GM21619 (cell line): Measurements from ENCODE around the gene UPP2.

Experiments
- ATAC-seq: cut with Tn5 transposase; IDR thresholded peaks from one replicate; pipeline ENCODE4 v1.9.1; 2021; ENCODE audit not compliant: unreplicated experiment

UPP2 gene

DNA sequence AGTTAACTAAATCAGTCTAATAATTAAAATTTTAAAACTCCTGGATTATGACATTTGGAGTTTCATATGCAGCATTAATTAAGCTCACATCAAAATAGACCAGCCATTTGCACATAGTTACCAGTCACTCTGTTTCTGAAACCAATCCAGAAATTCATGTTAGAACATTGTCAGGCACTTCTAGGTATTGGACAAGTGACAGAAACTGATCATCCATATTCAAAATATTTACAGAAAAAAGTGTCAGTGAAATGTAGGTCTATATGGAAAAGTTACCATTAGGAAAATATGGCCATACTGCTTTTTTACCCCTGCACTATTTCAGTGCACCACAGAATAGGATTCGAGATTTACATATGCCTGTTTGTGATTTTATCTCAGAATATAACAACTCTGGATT lies 33.4 kb downstream of the UPP2 start:
- ATAC-seq = no peak

DNA sequence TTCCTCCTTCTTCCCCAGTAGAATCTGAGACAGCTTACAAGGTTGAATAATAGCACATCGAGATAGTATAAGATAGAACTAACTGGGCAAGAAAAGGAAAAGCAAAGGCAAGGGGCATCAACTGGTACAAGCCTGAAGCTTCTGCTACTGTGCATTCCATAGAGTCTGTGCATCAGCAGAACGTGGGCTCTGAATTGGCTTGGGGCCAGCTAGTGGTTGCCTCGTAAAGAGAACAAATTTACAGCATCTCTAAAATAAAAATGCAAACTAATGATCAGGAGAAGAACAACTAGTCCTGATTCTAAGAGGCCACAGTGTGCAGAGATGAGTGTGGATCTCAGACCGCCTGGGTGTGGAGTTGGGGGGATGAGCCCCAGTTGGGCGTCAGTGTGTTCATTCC lies 36.6 kb downstream of the UPP2 start:
- no peak for ATAC-seq

DNA sequence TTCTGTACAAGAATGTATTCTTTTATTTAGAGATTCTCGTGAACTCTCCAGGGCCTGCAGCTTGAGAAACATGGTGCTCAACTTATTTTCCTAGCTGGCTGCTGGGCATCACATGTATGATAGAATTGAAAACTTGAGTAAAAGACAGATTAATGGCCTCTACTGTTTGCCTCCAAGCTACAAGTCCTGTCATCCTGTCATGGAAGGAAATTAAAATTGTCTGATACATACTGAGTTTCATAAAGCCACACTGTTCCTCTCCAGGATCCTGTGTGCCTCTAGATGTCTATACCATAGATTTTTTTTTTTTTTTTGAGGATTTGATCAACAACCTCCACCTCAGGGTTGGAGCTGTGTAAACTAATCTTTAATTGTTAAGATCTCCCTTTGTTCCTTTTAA lies 38.5 kb downstream of the UPP2 start:
- ATAC-seq = no peak

DNA sequence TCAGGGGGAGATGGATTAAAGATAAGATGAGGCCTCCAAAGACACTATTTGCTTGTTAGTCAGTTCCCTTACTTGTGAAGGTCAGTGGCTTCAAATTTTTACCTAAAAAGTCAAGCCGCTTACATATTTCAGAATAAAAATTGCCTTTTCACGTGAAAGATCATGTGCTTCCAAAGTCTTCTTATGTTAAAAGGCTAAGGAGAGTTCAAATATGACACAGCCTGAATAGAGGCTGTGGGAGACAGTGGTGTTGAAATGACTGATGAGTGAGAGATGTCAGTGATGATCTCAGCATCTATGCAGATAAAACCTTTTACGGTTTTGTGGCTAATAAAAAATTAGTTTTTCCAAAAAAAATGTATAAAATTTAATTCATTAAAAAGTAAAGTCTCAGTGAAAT lies 40.5 kb downstream of the UPP2 start:
- no peak for ATAC-seq

DNA sequence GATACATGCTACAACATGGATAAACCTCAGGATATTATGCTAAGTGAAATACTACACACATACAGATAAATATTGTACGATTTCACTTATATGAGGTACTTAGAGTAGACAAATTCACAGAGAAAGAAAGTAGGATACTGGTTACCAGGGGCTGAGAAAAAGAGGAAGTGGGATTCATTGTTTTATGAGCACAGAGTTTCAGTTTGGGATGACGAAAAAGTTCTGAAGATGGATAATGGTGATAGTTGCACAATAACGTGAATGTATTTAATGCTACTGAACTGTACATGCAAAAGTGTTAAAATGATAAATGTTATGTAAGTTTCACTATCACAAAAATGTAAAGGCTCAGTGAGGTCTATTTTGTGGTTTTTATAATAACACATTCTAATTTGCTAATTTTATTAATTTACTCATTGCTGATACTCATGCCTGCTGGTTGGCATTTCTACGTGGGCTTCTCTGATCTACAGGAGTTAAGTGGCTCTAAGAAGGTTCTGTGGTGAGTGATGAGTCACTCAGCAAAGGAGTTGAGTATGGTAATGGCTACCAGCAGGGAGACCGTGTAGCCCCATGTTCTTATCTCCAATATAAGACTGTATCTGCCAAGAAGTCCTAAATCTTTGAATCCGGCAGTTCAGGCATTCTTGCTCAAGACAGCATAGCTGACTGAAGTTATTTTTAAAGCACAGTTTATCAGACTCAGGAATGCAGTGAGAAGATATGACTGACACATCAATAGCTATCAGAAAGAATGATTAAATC lies 41.1 kb downstream of the UPP2 start:
- ATAC-seq = no peak

DNA sequence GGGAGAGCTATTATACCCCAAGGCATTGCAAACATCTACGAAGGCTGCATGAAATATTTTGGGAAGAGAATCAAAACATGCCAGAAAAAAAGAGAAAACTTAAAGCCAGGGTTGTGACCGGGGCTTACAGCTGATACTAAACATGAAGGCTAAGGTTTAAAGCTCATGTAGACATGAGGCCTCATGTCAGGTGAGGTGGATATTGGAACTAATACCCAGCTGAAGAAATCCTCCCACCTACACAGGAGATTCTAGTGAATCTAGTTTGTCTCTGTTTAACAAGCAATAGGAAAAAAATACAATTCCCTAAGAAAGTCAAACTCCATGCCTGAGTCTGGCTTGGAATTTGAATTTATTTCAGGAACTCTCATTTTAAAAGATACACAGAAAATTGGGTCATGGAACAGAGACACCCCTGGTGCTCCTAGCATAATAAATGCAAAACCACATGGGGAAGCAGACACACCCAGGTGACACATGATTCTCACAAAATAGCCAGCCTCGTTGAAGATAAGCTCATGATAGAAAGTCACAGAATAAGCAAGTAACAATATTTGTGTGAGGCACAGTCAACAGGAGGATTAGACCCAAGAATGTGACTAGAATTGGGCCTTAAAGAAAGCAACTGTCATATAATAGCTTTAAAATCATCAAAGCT lies 42.2 kb downstream of the UPP2 start:
- no peak for ATAC-seq

DNA sequence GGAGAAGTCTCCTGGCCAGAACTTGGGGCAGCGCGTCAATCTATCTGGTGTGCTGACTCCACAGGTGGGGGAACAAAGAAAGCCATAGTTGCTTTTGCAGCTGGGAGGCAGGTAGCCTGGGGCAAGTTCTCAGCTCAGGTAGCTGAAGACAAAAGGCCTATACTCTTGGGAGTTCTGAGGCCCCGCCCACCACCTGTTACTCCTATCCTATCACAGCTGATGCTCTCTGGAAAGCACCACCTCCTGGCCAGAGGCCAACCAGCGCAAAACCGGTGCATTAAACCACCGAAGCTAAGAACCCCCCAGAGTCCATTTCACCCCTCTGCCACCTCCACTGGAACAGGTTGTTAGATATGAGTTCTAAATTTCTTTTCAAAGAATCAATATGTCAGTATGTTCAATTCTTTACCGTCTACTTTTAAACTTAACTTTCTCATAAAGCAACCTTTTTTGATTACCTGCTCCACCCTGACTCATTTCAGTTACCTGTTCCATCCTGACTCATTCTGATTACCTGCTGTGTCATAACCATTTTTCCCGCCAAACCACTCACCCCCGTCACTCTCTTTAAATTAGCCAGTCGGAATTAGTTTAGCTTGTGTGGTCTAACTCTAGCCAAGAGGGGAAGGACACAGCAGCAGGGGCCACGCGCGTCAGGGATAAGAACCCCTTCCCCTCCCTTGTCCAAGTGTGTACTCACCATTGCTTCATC lies 43.4 kb downstream of the UPP2 start:
- no peak for ATAC-seq

DNA sequence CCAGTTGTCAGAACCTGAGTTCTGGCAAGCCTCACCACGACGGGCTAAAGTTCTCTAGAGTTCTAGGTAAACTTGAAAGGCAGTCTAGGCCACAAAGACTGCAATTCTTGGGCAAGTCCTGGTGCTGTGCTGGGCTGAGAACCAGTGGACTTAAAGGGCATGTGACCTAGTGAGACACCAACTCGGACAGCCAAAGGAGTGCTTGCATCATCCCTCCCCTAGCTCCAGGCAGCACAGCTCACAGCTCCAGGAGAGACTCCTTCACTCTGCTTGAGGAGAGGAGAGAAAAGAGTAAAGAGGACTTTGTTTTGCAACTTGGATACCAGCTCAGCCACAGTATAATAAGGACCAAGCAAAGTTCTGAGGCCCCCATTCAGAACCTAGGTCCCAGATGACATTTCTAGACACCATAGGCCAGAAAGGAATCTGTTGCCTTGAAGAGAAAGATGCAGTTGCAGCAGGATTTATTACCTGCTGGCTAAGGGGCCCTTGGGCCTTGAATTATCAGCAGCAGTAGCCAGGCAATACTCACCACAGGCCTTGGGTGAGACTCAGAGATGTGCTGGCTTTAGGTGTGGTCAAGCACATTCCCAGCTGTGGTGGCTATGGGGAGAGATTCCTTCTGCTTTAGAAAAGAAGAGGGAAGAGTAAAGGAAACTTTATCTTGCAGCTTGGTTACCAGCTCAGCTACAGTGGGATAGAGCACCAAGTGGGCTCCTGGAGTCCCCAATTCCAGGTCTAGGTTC lies 51.8 kb downstream of the UPP2 start:
- ATAC-seq = no peak

DNA sequence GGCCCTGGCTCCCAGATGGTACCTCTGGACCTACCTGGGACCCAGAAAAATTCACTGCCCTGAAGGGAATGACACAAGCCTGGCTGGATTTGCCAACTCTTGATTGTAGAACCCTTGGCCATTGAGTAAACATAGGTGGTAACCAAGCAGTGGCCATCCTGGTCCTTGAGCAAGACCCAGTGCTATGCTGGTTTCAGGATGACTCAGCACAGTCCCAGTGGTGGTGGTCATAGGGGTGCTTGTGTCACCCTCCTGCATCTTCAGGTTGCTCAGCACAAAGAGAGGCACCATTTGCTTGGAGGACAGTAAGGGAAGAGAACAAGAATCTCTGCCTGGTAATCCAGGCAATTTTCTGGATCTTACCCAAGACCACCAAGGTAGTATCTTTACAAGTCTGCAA lies 52.9 kb downstream of the UPP2 start:
- ATAC-seq = no peak

DNA sequence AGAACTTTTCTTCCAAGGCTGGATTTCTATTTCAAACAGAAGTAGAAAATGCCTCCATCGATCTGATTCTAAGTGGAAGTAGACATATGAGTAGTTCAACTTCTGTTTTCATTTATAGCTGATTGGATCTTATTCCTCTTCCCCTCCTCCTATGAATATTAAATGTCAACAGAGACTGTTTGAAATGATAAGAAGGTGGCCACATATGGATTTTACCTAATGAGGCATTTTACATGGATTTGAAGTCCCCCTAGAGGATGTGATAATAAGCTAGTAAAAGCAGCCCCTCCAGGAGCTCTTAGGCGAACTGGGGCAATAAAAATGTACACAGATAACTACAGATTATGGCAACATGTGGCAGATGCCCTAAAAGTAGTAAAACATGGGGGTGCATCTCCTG lies 71.0 kb downstream of the UPP2 start:
- ATAC-seq = no peak

DNA sequence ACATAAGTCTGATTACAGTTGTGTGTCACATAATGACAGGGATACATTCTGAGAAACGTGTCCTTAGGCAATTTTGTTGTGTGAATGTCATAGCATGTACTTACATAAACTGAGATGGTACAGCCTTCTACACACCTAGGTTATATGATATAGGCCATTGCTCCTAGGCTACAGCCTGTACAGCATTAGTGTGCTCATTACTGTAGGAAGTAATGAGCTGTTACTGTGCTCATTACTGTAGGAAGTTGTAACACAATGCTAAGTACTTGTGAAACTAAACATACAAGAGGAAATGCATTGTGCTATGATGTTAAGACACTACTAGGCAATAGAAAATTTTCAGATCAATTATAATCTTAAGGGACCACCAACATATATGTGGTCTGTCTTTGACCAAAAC lies 72.8 kb downstream of the UPP2 start:
- ATAC-seq = no peak

DNA sequence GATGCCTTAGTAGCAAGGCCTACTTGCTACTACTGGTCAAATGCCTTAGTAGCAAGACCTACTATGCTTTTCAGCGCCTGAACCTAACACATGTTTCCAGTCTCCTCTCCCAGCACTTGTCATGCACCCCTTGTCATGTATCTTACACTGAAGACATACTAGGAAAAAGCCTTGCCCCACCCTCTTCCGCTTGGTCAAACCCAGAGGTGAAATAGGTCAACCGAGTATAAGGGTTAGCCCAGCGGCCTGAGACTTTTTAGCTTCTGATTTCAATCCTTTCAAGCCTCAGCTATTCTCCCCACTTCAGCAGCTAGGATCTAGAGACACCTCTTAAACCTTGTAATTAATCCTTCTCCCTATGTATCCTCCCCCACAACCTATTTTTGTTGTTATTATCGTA lies 73.3 kb downstream of the UPP2 start:
- ATAC-seq = no peak

DNA sequence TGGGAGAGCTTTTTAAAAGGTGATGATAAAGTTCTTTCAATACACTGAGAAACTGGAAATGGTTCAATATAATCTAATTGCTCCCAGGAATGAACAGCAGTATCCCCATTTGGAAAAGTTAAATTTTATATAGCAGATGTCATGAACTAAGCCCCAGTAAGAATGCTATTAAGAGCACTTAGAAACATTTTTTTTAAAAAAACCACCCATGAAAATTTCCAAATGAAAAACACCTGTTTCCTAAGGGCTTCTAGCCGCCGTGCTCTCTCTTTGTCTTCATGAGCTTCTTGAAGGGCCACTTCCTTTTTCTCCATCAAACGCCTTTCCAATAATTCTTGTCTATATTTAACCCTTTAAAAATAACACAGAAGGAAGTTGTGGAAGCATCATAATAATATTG lies 77.0 kb downstream of the UPP2 start:
- ATAC-seq = no peak

DNA sequence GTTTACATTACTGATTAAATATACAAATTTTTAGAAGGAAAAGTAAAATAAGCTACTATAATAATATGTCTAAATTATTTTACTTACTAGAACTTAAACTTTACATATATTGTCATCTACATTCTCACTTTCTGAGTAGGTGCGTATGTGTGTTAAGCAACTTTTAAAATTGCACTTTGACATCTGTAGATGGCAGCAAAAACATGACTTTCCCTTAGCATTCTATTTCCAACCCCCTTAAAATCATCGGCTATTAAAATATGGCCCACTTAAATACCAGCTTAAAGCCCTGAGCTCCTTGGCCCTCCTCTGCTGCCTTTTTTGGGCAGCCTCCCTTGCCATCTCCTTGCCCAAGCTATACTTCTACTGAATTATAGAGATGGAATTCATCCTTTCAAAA lies 78.0 kb downstream of the UPP2 start:
- ATAC-seq = no peak

DNA sequence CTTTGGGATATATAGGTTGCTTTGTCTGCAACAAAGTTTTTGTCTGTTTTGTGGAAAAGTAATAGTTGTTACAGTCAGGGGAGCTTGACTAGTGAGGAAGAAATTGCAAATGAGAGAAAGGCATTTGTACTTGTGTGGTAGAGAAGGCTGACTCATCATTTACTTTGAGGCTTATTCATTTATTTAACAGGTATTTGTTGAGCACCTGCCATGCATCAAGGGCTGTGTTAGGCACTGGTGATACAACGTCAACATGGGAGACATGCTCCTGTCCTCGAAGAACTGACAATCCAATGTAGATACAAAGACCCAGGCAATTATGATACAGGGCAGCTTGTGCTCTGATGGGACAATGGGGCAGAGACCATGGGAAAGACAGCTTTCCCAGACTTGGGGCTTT lies 79.5 kb downstream of the UPP2 start:
- no peak for ATAC-seq

DNA sequence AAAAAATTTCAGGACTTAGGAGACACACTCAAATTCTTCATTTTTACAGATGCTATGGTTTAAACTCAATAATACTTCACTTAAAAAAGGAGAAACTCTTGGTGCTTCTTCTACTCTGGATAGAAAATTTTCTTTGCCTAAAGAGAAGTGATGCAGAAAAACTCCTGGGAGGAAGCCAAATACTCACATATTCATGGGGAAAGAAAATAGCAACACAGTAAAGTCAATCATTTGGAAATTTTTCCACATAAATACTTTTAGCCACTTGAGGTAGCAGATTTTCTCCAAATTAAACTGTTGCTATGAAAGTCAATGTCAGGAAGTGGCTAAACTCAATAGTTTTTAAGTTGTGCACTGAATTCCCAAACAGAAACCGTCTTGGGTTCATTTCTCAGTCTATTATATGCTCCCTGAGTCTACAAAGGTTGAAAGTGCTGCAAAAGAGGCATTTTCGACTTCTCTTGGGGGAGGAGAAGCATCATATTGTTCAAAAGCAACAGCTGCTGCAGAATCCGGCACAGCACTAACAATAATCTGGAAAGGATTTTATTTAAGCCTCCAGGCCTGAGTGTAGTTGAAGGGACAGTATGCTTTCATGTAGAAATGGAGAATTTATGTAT lies 81.1 kb downstream of the UPP2 start:
- no peak for ATAC-seq

DNA sequence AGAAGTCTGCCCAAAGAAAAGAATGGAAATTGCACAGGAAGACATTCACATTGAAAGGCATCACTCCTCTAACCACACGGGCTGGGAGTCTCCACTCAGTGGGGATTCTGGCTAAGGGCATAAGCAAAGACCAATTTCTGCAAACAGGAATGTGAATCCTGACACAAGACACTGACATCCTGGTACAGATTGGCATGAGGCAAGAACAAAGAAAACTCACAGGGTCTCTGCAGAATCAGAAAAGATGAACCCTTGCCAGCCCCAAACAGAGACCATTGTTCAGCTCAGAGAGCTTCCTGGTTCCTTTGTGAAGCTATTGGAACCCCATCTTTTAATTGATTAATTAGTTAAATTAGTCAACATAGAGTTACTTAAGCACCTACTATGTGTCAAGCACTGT lies 82.3 kb downstream of the UPP2 start:
- ATAC-seq = no peak

DNA sequence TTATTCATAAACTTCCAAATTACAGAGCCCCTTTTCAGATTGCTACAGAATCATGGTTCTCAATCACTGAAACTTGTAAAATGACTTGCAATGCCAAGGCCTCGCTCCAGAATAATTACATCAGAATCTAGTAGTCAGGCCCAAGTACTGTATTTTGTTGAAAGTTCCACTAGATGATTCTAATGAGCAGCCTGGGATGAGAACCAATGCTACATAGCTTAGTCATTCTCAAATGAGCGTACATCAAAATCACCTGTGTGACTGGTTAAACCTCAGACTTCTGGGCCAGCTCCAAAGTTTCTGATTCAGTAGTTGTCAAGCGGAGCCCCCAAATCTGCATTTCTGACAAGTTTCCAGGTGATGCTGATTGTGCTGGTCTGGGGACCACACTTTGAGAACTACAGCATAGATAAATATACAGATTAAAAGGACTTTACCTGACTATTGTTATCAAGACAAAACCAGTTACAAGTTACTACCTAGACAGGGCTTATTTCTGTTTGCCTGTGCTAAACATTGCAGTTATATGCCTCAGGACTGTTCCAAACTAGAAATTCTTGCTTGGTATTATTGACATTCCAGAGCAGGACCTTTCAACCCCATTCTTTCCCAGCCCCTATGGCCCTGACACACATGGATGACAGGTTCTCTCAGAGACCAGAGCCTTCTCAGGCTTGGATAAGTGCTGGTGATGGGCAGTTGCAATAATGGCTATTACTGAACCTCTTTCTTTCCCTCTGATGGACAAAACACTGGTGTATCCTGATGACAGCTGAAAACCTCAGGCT lies 83.1 kb downstream of the UPP2 start:
- ATAC-seq = no peak
